Endothelial cell of umbilical vein (primary cell): Measurements from ENCODE around the gene CST1.

ENCODE experiments used
- EZH2 ChIP-seq: IDR thresholded peaks from 2 replicates; pipeline ENCODE4 v1.6.1; 2012; ENCODE audit warnings: borderline replicate concordance, low read depth, mild to moderate bottlenecking, moderate library complexity, low read length, inconsistent platforms; ENCODE audit not compliant: severe bottlenecking
- FOS ChIP-seq: IDR thresholded peaks from 2 replicates; pipeline ENCODE4 v1.6.1; 2011; ENCODE audit warnings: mild to moderate bottlenecking, low read length, moderate library complexity, borderline replicate concordance; ENCODE audit not compliant: insufficient read depth
- JUN ChIP-seq: IDR thresholded peaks from 2 replicates; pipeline ENCODE4 v1.6.1; 2011; ENCODE audit warnings: borderline replicate concordance, low read depth; ENCODE audit not compliant: insufficient read length, insufficient read depth
- MYC ChIP-seq: IDR thresholded peaks from one replicate; pipeline ENCODE4 v1.6.1; 2011; ENCODE audit warnings: mild to moderate bottlenecking, low read depth, low read length
- POLR2A ChIP-seq: IDR thresholded peaks from 2 replicates; pipeline ENCODE4 v1.6.1; 2012; ENCODE audit warnings: low read depth, mild to moderate bottlenecking, control low read depth, low read length
- POLR2AphosphoS5 ChIP-seq: IDR thresholded peaks from 2 replicates; pipeline ENCODE4 v1.6.1; 2012; ENCODE audit warnings: low read depth, mild to moderate bottlenecking, control low read depth, low read length, moderate library complexity; ENCODE audit not compliant: insufficient read depth
- TF ChIP-seq, protein P1 (sequence below), 2 donors: IDR thresholded peaks; 1 replicate in 1 of 2; 2 replicates in 1 of 2; pipeline ENCODE4 v1.5.1; 2011; ENCODE audit warnings: low read length in 2 of 2, mild to moderate bottlenecking in 2 of 2, moderate library complexity in 2 of 2, control low read depth in 1 of 2, inconsistent platforms in 1 of 2, low read depth in 1 of 2; ENCODE audit not compliant: insufficient read depth in 1 of 2; ENCODE audit errors: extremely low read depth in 1 of 2
- TF ChIP-seq, protein P2 (sequence below): IDR thresholded peaks from 2 replicates; pipeline ENCODE4 v1.6.1; 2011; ENCODE audit not compliant: insufficient read depth, insufficient read length

DNA sequence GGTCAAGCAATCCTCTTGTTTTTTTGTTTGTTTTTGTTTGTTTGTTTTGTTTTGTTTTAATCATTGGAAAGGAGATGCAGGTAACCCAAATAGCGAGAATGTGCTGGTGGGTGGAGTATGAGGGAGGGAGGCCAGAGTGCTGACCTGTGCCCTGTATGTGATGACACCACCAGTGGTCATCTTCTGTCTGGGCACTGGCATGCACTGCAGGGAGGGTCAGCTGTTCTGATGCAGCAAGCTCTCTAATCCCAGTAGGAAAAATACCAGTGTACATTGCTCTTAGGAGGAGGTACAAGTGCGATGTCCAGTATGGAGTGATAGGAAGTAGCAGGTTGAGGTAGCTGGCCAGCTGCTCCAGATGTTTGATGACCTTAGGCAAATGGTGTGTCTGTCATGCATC lies 2.9 kb upstream of the CST1 start:
- TF ChIP-seq, protein P1, sequence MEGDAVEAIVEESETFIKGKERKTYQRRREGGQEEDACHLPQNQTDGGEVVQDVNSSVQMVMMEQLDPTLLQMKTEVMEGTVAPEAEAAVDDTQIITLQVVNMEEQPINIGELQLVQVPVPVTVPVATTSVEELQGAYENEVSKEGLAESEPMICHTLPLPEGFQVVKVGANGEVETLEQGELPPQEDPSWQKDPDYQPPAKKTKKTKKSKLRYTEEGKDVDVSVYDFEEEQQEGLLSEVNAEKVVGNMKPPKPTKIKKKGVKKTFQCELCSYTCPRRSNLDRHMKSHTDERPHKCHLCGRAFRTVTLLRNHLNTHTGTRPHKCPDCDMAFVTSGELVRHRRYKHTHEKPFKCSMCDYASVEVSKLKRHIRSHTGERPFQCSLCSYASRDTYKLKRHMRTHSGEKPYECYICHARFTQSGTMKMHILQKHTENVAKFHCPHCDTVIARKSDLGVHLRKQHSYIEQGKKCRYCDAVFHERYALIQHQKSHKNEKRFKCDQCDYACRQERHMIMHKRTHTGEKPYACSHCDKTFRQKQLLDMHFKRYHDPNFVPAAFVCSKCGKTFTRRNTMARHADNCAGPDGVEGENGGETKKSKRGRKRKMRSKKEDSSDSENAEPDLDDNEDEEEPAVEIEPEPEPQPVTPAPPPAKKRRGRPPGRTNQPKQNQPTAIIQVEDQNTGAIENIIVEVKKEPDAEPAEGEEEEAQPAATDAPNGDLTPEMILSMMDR (IDR thresholded peaks at IDR 0.05; ENCODE audit: extremely low read depth in 1 of 2, insufficient read depth in 1 of 2, low read depth in 1 of 2, low read length in 2 of 2) = no peak
- TF ChIP-seq, protein P2, sequence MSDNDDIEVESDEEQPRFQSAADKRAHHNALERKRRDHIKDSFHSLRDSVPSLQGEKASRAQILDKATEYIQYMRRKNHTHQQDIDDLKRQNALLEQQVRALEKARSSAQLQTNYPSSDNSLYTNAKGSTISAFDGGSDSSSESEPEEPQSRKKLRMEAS = no peak
- TF ChIP-seq POLR2AphosphoS5 = no peak
- TF ChIP-seq POLR2A = no peak
- TF ChIP-seq EZH2 = no peak
- TF ChIP-seq FOS = no peak
- no peak for TF ChIP-seq MYC
- no peak for TF ChIP-seq JUN
